ENCODE results near the gene ANGPTL8. TPM values are rescaled to one million over a fixed set of nuclear protein-coding genes. Genes with fewer than 3 reads are reported as not detected.

ANGPTL8 gene
- total RNA-seq (not detected), polyA plus RNA-seq (ENCODE audit: insufficient read length in 2 of 2) (1 to 10 TPM in 1 of 2 donors, under 1 TPM in 1; 0.71 to 2.3 TPM)
- long read RNA-seq, donor 1 = 0 reads
- long read RNA-seq, donor 2 = 0 reads
- long read RNA-seq, donor 3 = 0 reads
- long read RNA-seq, donor 4 = 0 reads

GRCh38 chr19:11239377-11240000 lies at the start of gene ANGPTL8:
Gene ANGPTL8, plus strand, starts transcription at chr19:11239619. Its CDS starts 19 bp downstream, at chr19:11239638.
- Histone ChIP-seq H3K9me3 (ENCODE audit: control insufficient read depth, insufficient read depth, low read length) (no peaks in the 10 kb centered on the region), H3K27ac (ENCODE audit: low read depth, low read length) (no peak within 1 kb of the TSS), H3K4me3 (ENCODE audit: low read depth, low read length) (no peak within 1 kb of the TSS), H3K36me3 (ENCODE audit: control insufficient read depth, insufficient read depth, low read length) (peaks cover 62% of the 10 kb centered on the region), H3K4me1 (ENCODE audit: control insufficient read depth, insufficient read depth, low read length) (peaks cover 10% of the 10 kb centered on the region), H3K27me3 (ENCODE audit: control insufficient read depth, insufficient read depth, low read length) (no peaks in the 10 kb centered on the region)
- WGBS (ENCODE audit: insufficient coverage) = 92% methylated on average over 21 of the region's 23 CpGs
- DNase-seq (ENCODE audit: low read depth in 4 of 6, low spot score in 6 of 6) = no peak

GRCh38 chr19:11190501-11190900 lies 48.9 kb upstream of the ANGPTL8 start:
- peaks cover 59% of the 10 kb centered on the region for H3K36me3 ChIP-seq (ENCODE audit: control insufficient read depth, insufficient read depth, low read length)
- H3K4me1 ChIP-seq (ENCODE audit: control insufficient read depth, insufficient read depth, low read length) = peaks cover 22% of the 10 kb centered on the region
- DNase-seq (ENCODE audit: low read depth in 4 of 6, low spot score in 6 of 6) = no peak
- no peak overlapping the region for H3K4me3 ChIP-seq (ENCODE audit: low read depth, low read length)
- 89% methylated on average over 7 of the region's 8 CpGs for WGBS (ENCODE audit: insufficient coverage)
- no peak overlapping the region for H3K27ac ChIP-seq (ENCODE audit: low read depth, low read length)
- no peaks in the 10 kb centered on the region for H3K27me3 ChIP-seq (ENCODE audit: control insufficient read depth, insufficient read depth, low read length)
- no peaks in the 10 kb centered on the region for H3K9me3 ChIP-seq (ENCODE audit: control insufficient read depth, insufficient read depth, low read length)

GRCh38 chr19:11191273-11191755 lies 48.1 kb upstream of the ANGPTL8 start:
- peaks cover 56% of the 10 kb centered on the region for H3K36me3 ChIP-seq (ENCODE audit: control insufficient read depth, insufficient read depth, low read length)

GRCh38 chr19:11191934-11192333 lies 47.5 kb upstream of the ANGPTL8 start:
- Histone ChIP-seq H3K36me3 (ENCODE audit: control insufficient read depth, insufficient read depth, low read length) (peaks cover 50% of the 10 kb centered on the region), H3K9me3 (ENCODE audit: control insufficient read depth, insufficient read depth, low read length) (no peaks in the 10 kb centered on the region), H3K4me1 (ENCODE audit: control insufficient read depth, insufficient read depth, low read length) (peaks cover 31% of the 10 kb centered on the region), H3K4me3 (ENCODE audit: low read depth, low read length) (no peak overlapping the region), H3K27ac (ENCODE audit: low read depth, low read length) (no peak overlapping the region), H3K27me3 (ENCODE audit: control insufficient read depth, insufficient read depth, low read length) (no peaks in the 10 kb centered on the region)
- WGBS (ENCODE audit: insufficient coverage) = 90% methylated on average over 5 of the region's 5 CpGs
- no peak for DNase-seq (ENCODE audit: low read depth in 4 of 6, low spot score in 6 of 6)

More at GRCh38 chr19:11191273-11191755, 48.1 kb upstream of the ANGPTL8 start:
- H3K27me3 ChIP-seq (ENCODE audit: control insufficient read depth, insufficient read depth, low read length) = no peaks in the 10 kb centered on the region
- peaks cover 27% of the 10 kb centered on the region for H3K4me1 ChIP-seq (ENCODE audit: control insufficient read depth, insufficient read depth, low read length)
- DNase-seq (ENCODE audit: low read depth in 4 of 6, low spot score in 6 of 6) = no peak
- no peak overlapping the region for H3K27ac ChIP-seq (ENCODE audit: low read depth, low read length)
- 72% methylated on average over 8 of the region's 8 CpGs for WGBS (ENCODE audit: insufficient coverage)
- no peaks in the 10 kb centered on the region for H3K9me3 ChIP-seq (ENCODE audit: control insufficient read depth, insufficient read depth, low read length)
- no peak overlapping the region for H3K4me3 ChIP-seq (ENCODE audit: low read depth, low read length)

GRCh38 chr19:11192957-11193939 lies 46.2 kb upstream of the ANGPTL8 start:
- H3K4me3 ChIP-seq (ENCODE audit: low read depth, low read length) = no peak overlapping the region
- H3K27me3 ChIP-seq (ENCODE audit: control insufficient read depth, insufficient read depth, low read length) = no peaks in the 10 kb centered on the region
- H3K4me1 ChIP-seq (ENCODE audit: control insufficient read depth, insufficient read depth, low read length) = peaks cover 35% of the 10 kb centered on the region
- H3K9me3 ChIP-seq (ENCODE audit: control insufficient read depth, insufficient read depth, low read length) = no peaks in the 10 kb centered on the region
- no peak for DNase-seq (ENCODE audit: low read depth in 4 of 6, low spot score in 6 of 6)
- WGBS (ENCODE audit: insufficient coverage) = 96% methylated on average over 68 of the region's 68 CpGs
- peaks cover 50% of the 10 kb centered on the region for H3K36me3 ChIP-seq (ENCODE audit: control insufficient read depth, insufficient read depth, low read length)
- H3K27ac ChIP-seq (ENCODE audit: low read depth, low read length) = no peak overlapping the region

- 85% methylated on average over 8 of the region's 8 CpGs for WGBS (ENCODE audit: insufficient coverage)
- no peak overlapping the region for H3K27ac ChIP-seq (ENCODE audit: low read depth, low read length)
- peaks cover 51% of the 10 kb centered on the region for H3K36me3 ChIP-seq (ENCODE audit: control insufficient read depth, insufficient read depth, low read length)
- no peak overlapping the region for H3K4me3 ChIP-seq (ENCODE audit: low read depth, low read length)
- H3K9me3 ChIP-seq (ENCODE audit: control insufficient read depth, insufficient read depth, low read length) = no peaks in the 10 kb centered on the region
- H3K4me1 ChIP-seq (ENCODE audit: control insufficient read depth, insufficient read depth, low read length) = peaks cover 36% of the 10 kb centered on the region
- no peak for DNase-seq (ENCODE audit: low read depth in 4 of 6, low spot score in 6 of 6)
- H3K27me3 ChIP-seq (ENCODE audit: control insufficient read depth, insufficient read depth, low read length) = no peaks in the 10 kb centered on the region
These were observed 45.2 kb upstream of the ANGPTL8 start for GRCh38 chr19:11194173-11194572.

- WGBS (ENCODE audit: insufficient coverage) = 44% methylated on average over 7 of the region's 20 CpGs
- H3K4me3 ChIP-seq (ENCODE audit: low read depth, low read length) = peak overlapping the region; percentile 35
These were observed 44.5 kb upstream of the ANGPTL8 start for GRCh38 chr19:11194656-11195558.

GRCh38 chr19:11195681-11196080 lies 43.7 kb upstream of the ANGPTL8 start:
- Histone ChIP-seq H3K36me3 (ENCODE audit: control insufficient read depth, insufficient read depth, low read length) (peaks cover 50% of the 10 kb centered on the region), H3K27ac (ENCODE audit: low read depth, low read length) (peak overlapping the region; percentile 61), H3K27me3 (ENCODE audit: control insufficient read depth, insufficient read depth, low read length) (no peaks in the 10 kb centered on the region), H3K4me3 (ENCODE audit: low read depth, low read length) (peak overlapping the region; percentile 35), H3K4me1 (ENCODE audit: control insufficient read depth, insufficient read depth, low read length) (peaks cover 32% of the 10 kb centered on the region), H3K9me3 (ENCODE audit: control insufficient read depth, insufficient read depth, low read length) (no peaks in the 10 kb centered on the region)
- DNase-seq (ENCODE audit: low read depth in 4 of 6, low spot score in 6 of 6) = no peak
- WGBS (ENCODE audit: insufficient coverage) = 85% methylated on average over 6 of the region's 12 CpGs

More at GRCh38 chr19:11194656-11195558, 44.5 kb upstream of the ANGPTL8 start:
- H3K27ac ChIP-seq (ENCODE audit: low read depth, low read length) = peak overlapping the region; percentile 61
- H3K9me3 ChIP-seq (ENCODE audit: control insufficient read depth, insufficient read depth, low read length) = no peaks in the 10 kb centered on the region
- H3K36me3 ChIP-seq (ENCODE audit: control insufficient read depth, insufficient read depth, low read length) = peaks cover 47% of the 10 kb centered on the region
- no peaks in the 10 kb centered on the region for H3K27me3 ChIP-seq (ENCODE audit: control insufficient read depth, insufficient read depth, low read length)
- DNase-seq (ENCODE audit: low read depth in 4 of 6, low spot score in 6 of 6) = peak in 1 of 6 donors; percentile 39
- H3K4me1 ChIP-seq (ENCODE audit: control insufficient read depth, insufficient read depth, low read length) = peaks cover 32% of the 10 kb centered on the region
